ENCODE results near the gene SLC35F3.
A peak's percentile ranks its signal among the peaks of the same experiment; 100 is the strongest.
"Not testable (repeated sequence)": the region's sequence is repeated elsewhere in the genome, so short reads cannot be mapped to it uniquely, and the experiment has no call there.

SLC35F3 gene

GRCh38 chr1:234340528-234340927 lies 436.1 kb downstream of the SLC35F3 start:
- Histone ChIP-seq H3K4me3 (ENCODE audit: low read depth, low read length) (no peak overlapping the region), H3K36me3 (ENCODE audit: insufficient read depth, low read length) (no peaks in the 10 kb centered on the region), H2AFZ (ENCODE audit: low read length, unreplicated experiment) (no peak overlapping the region), H3K79me2 (ENCODE audit: control insufficient read depth, insufficient read depth, low read length, unreplicated experiment) (no peaks in the 10 kb centered on the region), H3K27me3 (ENCODE audit: insufficient read depth, low read length) (peaks cover 25% of the 10 kb centered on the region), H3K4me1 (ENCODE audit: control insufficient read depth, insufficient read depth, low read length, unreplicated experiment) (no peaks in the 10 kb centered on the region), H3K27ac (ENCODE audit: low read depth, low read length) (no peak overlapping the region)

DNA sequence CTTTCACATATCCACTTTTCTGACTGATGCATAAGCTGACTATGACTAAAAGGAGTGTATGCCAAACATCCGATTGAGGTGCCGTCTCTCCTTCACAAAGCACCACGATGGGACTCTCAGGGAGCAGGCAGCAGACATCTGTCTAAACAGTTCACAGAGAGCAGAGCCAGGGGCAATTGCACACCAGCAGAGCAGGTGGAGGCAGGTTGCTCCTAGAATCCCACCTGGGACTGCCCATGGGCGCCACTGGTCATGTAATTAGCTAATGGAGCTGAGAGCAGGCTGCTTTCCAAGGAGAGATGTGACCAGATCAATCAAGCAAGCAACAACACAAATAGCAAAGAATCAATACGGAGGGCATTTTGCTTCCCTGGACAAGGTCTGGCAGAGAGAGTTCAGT lies 438.3 kb downstream of the SLC35F3 start:
- Histone ChIP-seq H3K4me1 (ENCODE audit: control insufficient read depth, insufficient read depth, low read length, unreplicated experiment) (no peaks in the 10 kb centered on the region), H3K4me3 (ENCODE audit: low read depth, low read length) (no peak overlapping the region), H2AFZ (ENCODE audit: low read length, unreplicated experiment) (no peak overlapping the region), H3K27ac (ENCODE audit: low read depth, low read length) (no peak overlapping the region), H3K79me2 (ENCODE audit: control insufficient read depth, insufficient read depth, low read length, unreplicated experiment) (no peaks in the 10 kb centered on the region), H3K27me3 (ENCODE audit: insufficient read depth, low read length) (peaks cover 8% of the 10 kb centered on the region; the same call in 1 of the 2 replicates), H3K36me3 (ENCODE audit: insufficient read depth, low read length) (no peaks in the 10 kb centered on the region)

DNA sequence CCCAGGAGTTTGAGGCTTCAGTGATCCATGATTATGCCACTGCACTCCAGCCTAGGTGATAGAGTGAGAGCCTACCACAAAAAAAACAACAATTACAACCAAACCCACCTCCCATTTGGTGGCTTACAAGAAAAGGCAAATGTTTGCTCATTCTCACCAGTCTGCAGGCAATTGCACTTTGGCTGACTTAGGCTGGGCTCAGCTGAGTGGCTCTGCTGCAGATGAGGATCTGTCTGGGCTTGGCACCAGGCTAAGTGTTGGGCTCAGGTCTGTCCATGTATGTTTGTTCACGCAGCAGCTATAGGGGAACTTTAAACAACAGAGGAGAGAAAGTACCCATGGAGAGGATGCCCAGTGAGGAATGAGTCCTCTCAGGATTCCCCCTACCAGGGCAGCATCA lies 440.8 kb downstream of the SLC35F3 start:
- H3K79me2 ChIP-seq (ENCODE audit: control insufficient read depth, insufficient read depth, low read length, unreplicated experiment): no peaks in the 10 kb centered on the region
- H2AFZ ChIP-seq (ENCODE audit: low read length, unreplicated experiment): no peak overlapping the region
- peaks cover 6% of the 10 kb centered on the region; the same call in 1 of the 2 replicates for H3K27me3 ChIP-seq (ENCODE audit: insufficient read depth, low read length)
- no peak overlapping the region for H3K4me3 ChIP-seq (ENCODE audit: low read depth, low read length)
- no peaks in the 10 kb centered on the region for H3K36me3 ChIP-seq (ENCODE audit: insufficient read depth, low read length)
- no peaks in the 10 kb centered on the region for H3K4me1 ChIP-seq (ENCODE audit: control insufficient read depth, insufficient read depth, low read length, unreplicated experiment)
- no peak overlapping the region for H3K27ac ChIP-seq (ENCODE audit: low read depth, low read length)

DNA sequence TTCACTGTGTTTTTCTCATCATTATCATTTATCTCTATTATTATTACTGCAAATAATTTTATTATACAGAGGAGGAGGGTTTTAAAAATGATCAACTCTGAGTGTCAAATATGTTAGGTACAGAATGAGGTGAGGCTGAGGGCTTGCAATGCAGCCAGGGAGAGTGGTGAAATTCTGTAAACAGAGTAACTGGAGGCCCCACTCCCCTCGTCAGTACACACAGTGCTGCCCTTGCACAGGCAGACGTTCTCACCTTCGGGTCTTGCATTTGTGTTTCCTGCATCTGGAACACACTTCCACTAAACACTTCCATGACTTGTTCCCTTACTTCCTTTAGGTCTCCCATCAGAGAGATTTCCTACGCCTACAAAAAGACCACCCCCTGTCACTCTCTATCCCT lies 444.5 kb downstream of the SLC35F3 start:
- Histone ChIP-seq H3K36me3 (ENCODE audit: insufficient read depth, low read length) (no peaks in the 10 kb centered on the region), H3K27ac (ENCODE audit: low read depth, low read length) (no peak overlapping the region), H3K79me2 (ENCODE audit: control insufficient read depth, insufficient read depth, low read length, unreplicated experiment) (no peaks in the 10 kb centered on the region), H2AFZ (ENCODE audit: low read length, unreplicated experiment) (no peak overlapping the region), H3K27me3 (ENCODE audit: insufficient read depth, low read length) (peaks cover 7% of the 10 kb centered on the region), H3K4me3 (ENCODE audit: low read depth, low read length) (no peak overlapping the region), H3K4me1 (ENCODE audit: control insufficient read depth, insufficient read depth, low read length, unreplicated experiment) (no peaks in the 10 kb centered on the region)

DNA sequence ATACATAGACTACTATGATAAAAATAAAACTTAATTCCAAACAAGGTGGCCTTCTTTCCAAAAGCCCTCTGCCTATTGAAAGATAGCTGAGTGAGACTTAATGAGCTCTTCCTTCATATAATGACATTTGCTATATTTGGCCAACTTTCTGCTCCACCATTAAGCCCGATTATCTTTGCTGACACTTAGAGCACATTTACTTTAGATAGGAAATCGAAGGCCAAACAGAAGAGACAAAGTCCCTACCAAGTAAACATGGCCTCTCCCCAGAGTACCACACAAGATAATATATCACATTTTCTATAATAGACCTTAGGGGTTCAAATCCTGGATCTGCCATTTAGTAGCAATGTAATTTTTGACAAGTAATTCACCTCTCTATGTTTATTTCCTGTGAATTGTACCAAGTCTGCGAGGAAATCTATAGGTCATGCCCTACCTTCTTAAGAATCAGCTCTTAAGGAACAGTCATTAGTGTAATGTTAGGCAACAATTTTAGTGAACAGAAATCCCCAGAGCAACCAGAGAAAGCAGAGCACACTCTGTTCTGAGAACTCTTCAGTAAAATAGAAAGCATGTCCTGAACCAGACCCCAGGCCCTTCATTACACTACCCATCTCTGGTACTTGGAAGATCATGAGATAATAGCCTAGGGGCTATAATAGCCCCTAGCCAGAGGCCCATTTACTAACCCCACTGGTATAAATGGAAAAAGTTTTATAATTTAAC lies 451.5 kb downstream of the SLC35F3 start:
- H3K4me1 ChIP-seq (ENCODE audit: control insufficient read depth, insufficient read depth, low read length, unreplicated experiment): no peaks in the 10 kb centered on the region
- H3K36me3 ChIP-seq (ENCODE audit: insufficient read depth, low read length): no peaks in the 10 kb centered on the region
- peaks cover 16% of the 10 kb centered on the region for H3K27me3 ChIP-seq (ENCODE audit: insufficient read depth, low read length)
- no peak overlapping the region for H3K27ac ChIP-seq (ENCODE audit: low read depth, low read length)
- H2AFZ ChIP-seq (ENCODE audit: low read length, unreplicated experiment): no peak overlapping the region
- no peaks in the 10 kb centered on the region for H3K79me2 ChIP-seq (ENCODE audit: control insufficient read depth, insufficient read depth, low read length, unreplicated experiment)
- no peak overlapping the region for H3K4me3 ChIP-seq (ENCODE audit: low read depth, low read length)

- not testable (repeated sequence) for H3K4me1 ChIP-seq (ENCODE audit: control insufficient read depth, insufficient read depth, low read length, unreplicated experiment); H3K79me2 ChIP-seq (ENCODE audit: control insufficient read depth, insufficient read depth, low read length, unreplicated experiment); H3K27ac ChIP-seq (ENCODE audit: low read depth, low read length); H3K36me3 ChIP-seq (ENCODE audit: insufficient read depth, low read length); H2AFZ ChIP-seq (ENCODE audit: low read length, unreplicated experiment)
- peak overlapping the region; percentile 52 for H3K4me3 ChIP-seq (ENCODE audit: low read depth, low read length)
- H3K27me3 ChIP-seq (ENCODE audit: insufficient read depth, low read length): peaks cover 13% of the 10 kb centered on the region
These were observed 452.3 kb downstream of the SLC35F3 start for GRCh38 chr1:234356615-234357269.

DNA sequence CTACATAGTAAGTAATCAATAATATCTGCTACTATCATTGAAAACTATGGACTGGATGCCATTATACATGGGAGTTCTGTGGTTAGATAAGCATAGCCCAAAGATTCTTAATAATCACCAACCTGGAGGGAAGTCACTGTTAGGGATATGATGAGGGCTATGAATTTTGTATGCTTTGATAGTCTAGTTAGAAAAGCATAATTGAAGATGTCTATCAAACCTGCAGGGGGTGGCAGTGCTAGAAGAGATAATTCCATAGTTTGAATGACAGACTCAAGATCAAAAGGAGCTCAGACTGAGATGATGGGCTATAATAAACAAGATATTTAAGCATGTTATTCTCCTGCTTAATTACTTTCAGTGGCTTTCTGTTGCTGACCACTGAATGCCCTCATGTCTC lies 453.4 kb downstream of the SLC35F3 start:
- Histone ChIP-seq H3K36me3 (ENCODE audit: insufficient read depth, low read length) (no peaks in the 10 kb centered on the region), H3K4me3 (ENCODE audit: low read depth, low read length) (no peak overlapping the region), H3K79me2 (ENCODE audit: control insufficient read depth, insufficient read depth, low read length, unreplicated experiment) (no peaks in the 10 kb centered on the region), H3K27me3 (ENCODE audit: insufficient read depth, low read length) (peaks cover 9% of the 10 kb centered on the region), H2AFZ (ENCODE audit: low read length, unreplicated experiment) (no peak overlapping the region), H3K27ac (ENCODE audit: low read depth, low read length) (no peak overlapping the region), H3K4me1 (ENCODE audit: control insufficient read depth, insufficient read depth, low read length, unreplicated experiment) (no peaks in the 10 kb centered on the region)

- H3K4me1 ChIP-seq (ENCODE audit: control insufficient read depth, insufficient read depth, low read length, unreplicated experiment): no peaks in the 10 kb centered on the region
- no peak overlapping the region for H3K27ac ChIP-seq (ENCODE audit: low read depth, low read length)
- no peak overlapping the region for H3K4me3 ChIP-seq (ENCODE audit: low read depth, low read length)
- peaks cover 4% of the 10 kb centered on the region; the same call in 1 of the 2 replicates for H3K27me3 ChIP-seq (ENCODE audit: insufficient read depth, low read length)
- H2AFZ ChIP-seq (ENCODE audit: low read length, unreplicated experiment): no peak overlapping the region
- no peaks in the 10 kb centered on the region for H3K79me2 ChIP-seq (ENCODE audit: control insufficient read depth, insufficient read depth, low read length, unreplicated experiment)
- no peaks in the 10 kb centered on the region for H3K36me3 ChIP-seq (ENCODE audit: insufficient read depth, low read length)
These were observed 456.7 kb downstream of the SLC35F3 start for GRCh38 chr1:234361102-234361603.

DNA sequence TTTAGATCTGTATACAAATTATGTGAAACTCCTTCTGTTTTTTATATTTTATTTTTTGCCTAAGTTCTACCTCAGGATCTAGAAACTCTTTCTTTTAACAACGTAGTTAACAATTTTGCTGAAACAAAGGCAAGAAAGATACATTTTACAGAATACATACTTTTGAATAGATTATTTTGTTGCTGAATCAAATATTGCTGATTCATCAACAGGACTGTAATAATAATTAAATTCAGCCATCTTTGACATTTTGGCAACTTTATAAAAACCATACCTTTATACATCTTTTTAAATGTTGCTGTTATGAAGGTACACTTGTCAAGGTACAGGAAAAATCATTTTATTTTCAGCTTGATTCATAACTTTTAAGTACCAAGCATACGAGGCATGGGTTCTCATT lies 458.1 kb downstream of the SLC35F3 start:
- Histone ChIP-seq H3K27me3 (ENCODE audit: insufficient read depth, low read length) (peaks cover 3% of the 10 kb centered on the region; the same call in 1 of the 2 replicates), H3K4me3 (ENCODE audit: low read depth, low read length) (no peak overlapping the region), H3K79me2 (ENCODE audit: control insufficient read depth, insufficient read depth, low read length, unreplicated experiment) (no peaks in the 10 kb centered on the region), H2AFZ (ENCODE audit: low read length, unreplicated experiment) (no peak overlapping the region), H3K27ac (ENCODE audit: low read depth, low read length) (no peak overlapping the region), H3K4me1 (ENCODE audit: control insufficient read depth, insufficient read depth, low read length, unreplicated experiment) (no peaks in the 10 kb centered on the region), H3K36me3 (ENCODE audit: insufficient read depth, low read length) (no peaks in the 10 kb centered on the region)

GRCh38 chr1:234368320-234369032 lies 464.0 kb downstream of the SLC35F3 start:
- H2AFZ ChIP-seq (ENCODE audit: low read length, unreplicated experiment): peak overlapping the region; percentile 6
- H3K4me1 ChIP-seq (ENCODE audit: control insufficient read depth, insufficient read depth, low read length, unreplicated experiment): peaks cover 21% of the 10 kb centered on the region
- H3K27ac ChIP-seq (ENCODE audit: low read depth, low read length): no peak overlapping the region
- H3K27me3 ChIP-seq (ENCODE audit: insufficient read depth, low read length): no peaks in the 10 kb centered on the region
- H3K36me3 ChIP-seq (ENCODE audit: insufficient read depth, low read length): no peaks in the 10 kb centered on the region
- H3K4me3 ChIP-seq (ENCODE audit: low read depth, low read length): no peak overlapping the region
- peaks cover 8% of the 10 kb centered on the region for H3K79me2 ChIP-seq (ENCODE audit: control insufficient read depth, insufficient read depth, low read length, unreplicated experiment)

All from ACC112 (cell line).